Left lung (tissue), 10 donors: ENCODE measurements around the gene PLA2G4C. TPM values are rescaled to one million over a fixed set of nuclear protein-coding genes. Genes with fewer than 3 reads are reported as not detected.

Source experiments
- ATAC-seq: fragments of 200-7000 bp; cut with Tn5 transposase; one replicate; pipeline ENCODE4 v1.9.1; 2020; ENCODE audit warnings: moderate library complexity
- DNase-seq, 4 donors: peaks; one replicate each; pipeline ENCODE4 v3.0.0-alpha.2; 2013 to 2020
- H3K27ac ChIP-seq, 2 donors: fragments of 200-600 bp; sonication (generic) in 1 of 2; one replicate each; pipeline versions ENCODE4 v1.5.0 to v1.8.0; 2020 to 2021
- H3K27me3 ChIP-seq, 2 donors: fragments of 200-600 bp; sonication (generic) in 1 of 2; one replicate each; pipeline versions ENCODE4 v1.5.0 to v1.8.0; 2020 to 2021
- H3K36me3 ChIP-seq, 2 donors: fragments of 200-600 bp; sonication (generic) in 1 of 2; one replicate each; pipeline versions ENCODE4 v1.5.0 to v1.8.0; 2020 to 2021
- H3K4me1 ChIP-seq, 2 donors: fragments of 200-600 bp; one replicate each; pipeline ENCODE4 v1.8.0; 2021
- H3K4me3 ChIP-seq, 2 donors: fragments of 200-600 bp; sonication (generic) in 1 of 2; one replicate each; pipeline versions ENCODE4 v1.5.0 to v1.8.0; 2020 to 2021; ENCODE audit warnings: mild to moderate bottlenecking in 1 of 2
- H3K9me3 ChIP-seq, 2 donors: fragments of 200-600 bp; sonication (generic) in 1 of 2; one replicate each; pipeline versions ENCODE4 v1.5.0 to v1.8.0; 2020 to 2021
- intact Hi-C, 2 donors: fragments of 100-400 bp; cut with DNase I; formaldehyde crosslinking; loops; one replicate each; pipeline versions ENCODE4 v1.11.2 to v1.14.2; 2022
- polyA plus RNA-seq, 6 donors: library from polyadenylated mRNA; unstranded; fragments of 120-200 nt; gene quantifications; one replicate each; pipeline ENCODE4 v1.2.1, GENCODE V29; 2013; ENCODE audit not compliant: insufficient read length in 6 of 6
- total RNA-seq, 2 donors: library from RNA; stranded (reverse); fragmentation: NEBNext Ultra II Directional; extraction: Animal tissue kit (Norgen Biotek cat#: 25700); gene quantifications; one replicate each; pipeline ENCODE4 v1.2.1, GENCODE V29; 2021
- TF ChIP-seq, protein P1 (sequence below), 2 donors: fragments of 200-600 bp; sonication (generic) in 1 of 2; IDR thresholded peaks; one replicate each; pipeline versions ENCODE4 v1.5.0 to v1.8.0; 2021; ENCODE audit warnings: antibody characterized with exemption in 2 of 2
- donor health status: DM: no; HTN: yes; CAD: no.
- donor health status: DM: no; HTN: no; CAD: no.

The PLA2G4C gene
- total and polyA plus RNA-seq, 8 donors, result 6.6 to 17.3 (median 10.7) TPM

DNA sequence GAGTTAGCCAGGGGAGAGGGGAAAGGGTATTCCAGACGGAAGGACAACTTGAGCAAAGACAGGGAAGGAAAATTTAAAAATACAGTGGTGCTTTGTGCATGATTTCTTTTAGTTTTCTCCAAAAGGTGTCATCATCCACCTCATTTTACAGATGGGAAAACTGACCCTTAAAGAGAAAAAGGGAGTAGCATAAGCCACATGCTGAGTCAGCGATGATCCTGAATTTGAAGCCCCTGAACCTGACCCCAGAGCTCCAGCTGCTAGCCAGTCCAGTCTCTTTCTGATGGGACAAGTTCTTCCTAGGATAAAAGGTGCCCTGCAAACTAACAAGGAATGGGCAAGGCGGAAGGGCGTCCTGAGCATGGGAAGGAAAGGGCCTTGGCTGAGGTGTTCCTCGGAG is 77.0 kb downstream of the PLA2G4C start:
- intact Hi-C loops, result no loop called here
- Histone ChIP-seq H3K36me3 (no peaks in the 10 kb centered on the region), H3K27me3 (peaks cover 0 to 38% of the 10 kb centered on the region in 2 donors), H3K9me3 (peaks cover 0 to 23% of the 10 kb centered on the region in 2 donors), H3K27ac (no peak overlapping the region), H3K4me3 (no peak overlapping the region), H3K4me1 (no peaks in the 10 kb centered on the region)
- DNase-seq (no peak), ATAC-seq (no peak)
- TF ChIP-seq, protein P1, sequence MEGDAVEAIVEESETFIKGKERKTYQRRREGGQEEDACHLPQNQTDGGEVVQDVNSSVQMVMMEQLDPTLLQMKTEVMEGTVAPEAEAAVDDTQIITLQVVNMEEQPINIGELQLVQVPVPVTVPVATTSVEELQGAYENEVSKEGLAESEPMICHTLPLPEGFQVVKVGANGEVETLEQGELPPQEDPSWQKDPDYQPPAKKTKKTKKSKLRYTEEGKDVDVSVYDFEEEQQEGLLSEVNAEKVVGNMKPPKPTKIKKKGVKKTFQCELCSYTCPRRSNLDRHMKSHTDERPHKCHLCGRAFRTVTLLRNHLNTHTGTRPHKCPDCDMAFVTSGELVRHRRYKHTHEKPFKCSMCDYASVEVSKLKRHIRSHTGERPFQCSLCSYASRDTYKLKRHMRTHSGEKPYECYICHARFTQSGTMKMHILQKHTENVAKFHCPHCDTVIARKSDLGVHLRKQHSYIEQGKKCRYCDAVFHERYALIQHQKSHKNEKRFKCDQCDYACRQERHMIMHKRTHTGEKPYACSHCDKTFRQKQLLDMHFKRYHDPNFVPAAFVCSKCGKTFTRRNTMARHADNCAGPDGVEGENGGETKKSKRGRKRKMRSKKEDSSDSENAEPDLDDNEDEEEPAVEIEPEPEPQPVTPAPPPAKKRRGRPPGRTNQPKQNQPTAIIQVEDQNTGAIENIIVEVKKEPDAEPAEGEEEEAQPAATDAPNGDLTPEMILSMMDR (IDR thresholded peaks at IDR 0.05), result no peak

DNA sequence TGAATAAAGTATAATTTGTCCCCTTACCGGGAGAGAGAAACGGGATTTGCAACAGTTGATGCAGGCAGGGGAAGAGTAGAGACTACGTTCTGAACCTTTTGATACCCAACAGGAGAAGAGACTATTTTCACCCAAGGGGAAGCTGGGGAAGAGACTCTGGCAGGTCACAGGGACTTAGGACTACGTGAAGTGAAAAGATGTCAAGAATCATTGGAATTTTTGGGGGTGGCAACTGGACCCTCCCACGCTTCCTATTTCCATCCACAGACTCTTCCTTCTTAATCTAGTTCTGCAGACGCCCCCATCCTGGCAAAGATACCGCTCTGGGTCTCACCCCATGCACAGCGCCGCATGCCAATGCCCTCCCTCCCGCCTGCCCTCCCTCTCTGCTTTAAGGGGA is 80.5 kb downstream of the PLA2G4C start:
- TF ChIP-seq, protein P1 (IDR thresholded peaks at IDR 0.05), result no peak
- ATAC-seq (no peak), DNase-seq (no peak)
- H3K27ac ChIP-seq, result no peak overlapping the region
- no peaks in the 10 kb centered on the region for H3K36me3 ChIP-seq
- H3K9me3 ChIP-seq, result no peaks in the 10 kb centered on the region
- H3K27me3 ChIP-seq, result peaks cover 0 to 39% of the 10 kb centered on the region in 2 donors
- no peaks in the 10 kb centered on the region for H3K4me1 ChIP-seq
- intact Hi-C loops, result no loop called here
- H3K4me3 ChIP-seq, result no peak overlapping the region

DNA sequence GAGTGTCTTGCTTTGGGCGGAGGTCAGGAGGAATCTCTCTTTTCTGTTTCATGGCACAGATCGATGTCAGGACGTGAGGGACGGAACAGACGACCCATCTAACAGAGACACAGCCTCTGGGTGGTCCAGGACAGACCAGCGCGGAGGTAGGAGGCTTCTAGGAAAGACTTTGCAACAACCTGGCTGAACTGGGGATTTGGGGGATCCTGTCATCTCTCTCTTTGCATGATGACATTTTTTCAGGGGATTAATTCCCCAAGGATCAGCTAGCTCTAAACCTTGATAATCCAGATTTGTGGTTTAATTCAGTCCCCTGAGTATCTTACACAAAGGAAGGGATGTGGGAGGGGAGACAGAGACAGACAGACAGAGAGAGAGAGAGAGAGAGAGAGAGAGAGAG is 81.2 kb downstream of the PLA2G4C start:
- Histone ChIP-seq H3K27me3 (peaks cover 0 to 39% of the 10 kb centered on the region in 2 donors), H3K4me1 (no peaks in the 10 kb centered on the region)

DNA sequence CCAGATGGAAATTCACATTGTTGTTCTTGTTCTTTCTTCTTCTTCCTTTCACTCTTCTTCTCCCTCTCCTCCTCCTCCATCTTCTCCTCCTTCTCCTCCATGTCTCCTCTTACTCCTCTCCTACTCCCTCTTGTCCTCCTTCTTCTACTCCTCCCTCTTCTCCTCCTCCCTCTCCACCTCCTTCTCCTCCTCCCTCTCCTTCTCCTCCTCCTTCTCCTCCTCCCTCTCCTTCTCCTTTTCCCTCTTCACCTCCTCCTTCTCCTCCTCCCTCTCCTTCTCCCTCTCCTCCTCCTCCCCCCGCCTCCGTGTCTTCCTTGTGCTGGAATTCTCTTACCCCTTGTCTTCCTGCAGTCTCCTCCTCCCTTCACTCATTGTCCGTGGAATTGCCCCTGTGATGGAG is 85.1 kb downstream of the PLA2G4C start:
- DNase-seq, result no peak
- ATAC-seq, result no peak
- TF ChIP-seq, protein P1 (IDR thresholded peaks at IDR 0.05), result no peak
- H3K4me3 ChIP-seq, result no peak overlapping the region
- H3K36me3 ChIP-seq, result no peaks in the 10 kb centered on the region
- H3K9me3 ChIP-seq, result no peaks in the 10 kb centered on the region
- H3K27me3 ChIP-seq, result peaks cover 0 to 28% of the 10 kb centered on the region in 2 donors
- intact Hi-C loops, result no loop called here
- H3K4me1 ChIP-seq, result no peaks in the 10 kb centered on the region
- H3K27ac ChIP-seq, result no peak overlapping the region

More for the DNA sequence above, 81.2 kb downstream of the PLA2G4C start:
- TF ChIP-seq, protein P1 (IDR thresholded peaks at IDR 0.05), result no peak
- intact Hi-C loops, result no loop called here
- no peaks in the 10 kb centered on the region for H3K9me3 ChIP-seq
- DNase-seq (no peak), ATAC-seq (no peak)
- H3K4me3 ChIP-seq, result no peak overlapping the region
- H3K36me3 ChIP-seq, result no peaks in the 10 kb centered on the region
- no peak overlapping the region for H3K27ac ChIP-seq

DNA sequence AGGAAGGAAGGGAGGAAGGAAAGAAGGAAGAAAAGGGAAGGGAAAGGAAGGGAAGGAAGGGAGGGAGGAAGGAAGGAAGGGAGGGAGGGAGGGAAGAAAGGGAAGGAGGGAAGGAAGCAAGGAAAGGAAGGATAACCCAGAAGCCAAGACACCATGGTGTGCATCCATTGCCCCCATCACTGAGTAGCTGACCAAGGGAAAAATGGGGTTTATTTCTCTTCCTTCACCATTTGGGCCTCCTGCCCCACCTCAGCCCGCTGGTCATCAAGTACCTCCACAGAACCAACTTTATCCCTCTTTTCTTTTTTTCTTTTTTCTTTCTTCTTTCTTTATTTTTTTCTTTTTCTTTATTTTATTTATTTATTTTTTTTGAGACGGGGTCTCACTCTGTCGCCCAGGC is 87.1 kb downstream of the PLA2G4C start:
- H3K36me3 ChIP-seq, result no peaks in the 10 kb centered on the region
- no peak overlapping the region for H3K4me3 ChIP-seq
- DNase-seq (no peak), ATAC-seq (no peak)
- intact Hi-C loops, result no loop called here
- TF ChIP-seq, protein P1 (IDR thresholded peaks at IDR 0.05), result no peak
- no peaks in the 10 kb centered on the region for H3K4me1 ChIP-seq
- no peaks in the 10 kb centered on the region for H3K9me3 ChIP-seq
- no peak overlapping the region for H3K27ac ChIP-seq
- H3K27me3 ChIP-seq, result peaks cover 0 to 28% of the 10 kb centered on the region in 2 donors
